DOHH2 (cell line): ENCODE measurements around the gene ANXA2.
"Not testable (repeated sequence)": the region's sequence is repeated elsewhere in the genome, so short reads cannot be mapped to it uniquely, and the experiment has no call there.

Source experiments
- CTCF ChIP-seq: fragments of 200-600 bp; sonication (generic); IDR thresholded peaks from one replicate; pipeline ENCODE4 v1.5.1; 2014; ENCODE audit warnings: antibody characterized with exemption, mild to moderate bottlenecking, low read depth, low read length; ENCODE audit not compliant: poor library complexity, severe bottlenecking
- EZH2phosphoT487 ChIP-seq: fragments of 200-600 bp; sonication (generic); IDR thresholded peaks from 2 replicates; pipeline ENCODE4 v1.6.1; 2017; ENCODE audit warnings: borderline replicate concordance, mild to moderate bottlenecking, antibody characterized with exemption, low read length, moderate library complexity, mixed read lengths

- not testable (repeated sequence) for TF ChIP-seq CTCF, EZH2phosphoT487
These were observed 15.0 kb upstream of the ANXA2 start for GRCh38 chr15:60412807-60413206.
